GM06990 (cell line): ENCODE results near the gene OCA2.

ENCODE experiments used
- DNase-seq: peaks from one replicate; pipeline ENCODE4 v3.0.0-alpha.2; 2011; ENCODE audit not compliant: insufficient read length; ENCODE audit errors: extremely low read depth
- H3K27me3 ChIP-seq: replicated peaks from 2 replicates; pipeline ENCODE4 v1.6.0; 2011; ENCODE audit warnings: low read length; ENCODE audit not compliant: control insufficient read depth, insufficient read depth
- H3K36me3 ChIP-seq: 2 replicates; pipeline ENCODE4 v1.5.1; 2011; ENCODE audit warnings: low read length; ENCODE audit not compliant: control insufficient read depth, insufficient read depth
- H3K4me3 ChIP-seq: replicated peaks from 2 replicates; pipeline ENCODE4 v1.5.1; 2011; ENCODE audit warnings: low read depth, mild to moderate bottlenecking, control low read depth, low read length
- TF ChIP-seq, protein P1 (sequence below): IDR thresholded peaks from 2 replicates; pipeline ENCODE4 v1.5.1; 2011; ENCODE audit warnings: low read length, control low read depth, mild to moderate bottlenecking, inconsistent platforms; ENCODE audit not compliant: insufficient read depth, poor library complexity, severe bottlenecking

The OCA2 gene

DNA sequence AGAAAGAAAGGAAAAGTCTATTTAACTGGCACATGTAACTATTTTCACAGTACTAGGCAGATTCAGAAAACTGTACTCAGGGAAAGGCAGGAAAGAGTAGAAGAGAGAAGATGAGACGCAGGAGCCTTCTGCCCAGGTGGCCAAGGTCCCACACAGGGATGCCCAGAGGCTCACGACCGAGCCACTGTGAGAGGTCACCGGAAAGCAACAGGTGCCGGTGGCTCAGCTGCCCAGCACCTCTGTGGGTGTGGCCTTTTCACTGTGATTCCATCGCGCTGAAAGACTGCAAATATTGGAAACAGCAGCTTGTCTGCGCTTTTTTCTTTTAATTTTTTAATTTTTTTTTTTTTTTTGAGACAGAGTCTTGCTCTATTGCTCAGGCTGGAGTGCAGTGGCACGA lies 226.8 kb downstream of the OCA2 start:
- Histone ChIP-seq H3K4me3 (no peak overlapping the region), H3K27me3 (no peaks in the 10 kb centered on the region), H3K36me3 (no peaks in the 10 kb centered on the region)
- TF ChIP-seq, protein P1, sequence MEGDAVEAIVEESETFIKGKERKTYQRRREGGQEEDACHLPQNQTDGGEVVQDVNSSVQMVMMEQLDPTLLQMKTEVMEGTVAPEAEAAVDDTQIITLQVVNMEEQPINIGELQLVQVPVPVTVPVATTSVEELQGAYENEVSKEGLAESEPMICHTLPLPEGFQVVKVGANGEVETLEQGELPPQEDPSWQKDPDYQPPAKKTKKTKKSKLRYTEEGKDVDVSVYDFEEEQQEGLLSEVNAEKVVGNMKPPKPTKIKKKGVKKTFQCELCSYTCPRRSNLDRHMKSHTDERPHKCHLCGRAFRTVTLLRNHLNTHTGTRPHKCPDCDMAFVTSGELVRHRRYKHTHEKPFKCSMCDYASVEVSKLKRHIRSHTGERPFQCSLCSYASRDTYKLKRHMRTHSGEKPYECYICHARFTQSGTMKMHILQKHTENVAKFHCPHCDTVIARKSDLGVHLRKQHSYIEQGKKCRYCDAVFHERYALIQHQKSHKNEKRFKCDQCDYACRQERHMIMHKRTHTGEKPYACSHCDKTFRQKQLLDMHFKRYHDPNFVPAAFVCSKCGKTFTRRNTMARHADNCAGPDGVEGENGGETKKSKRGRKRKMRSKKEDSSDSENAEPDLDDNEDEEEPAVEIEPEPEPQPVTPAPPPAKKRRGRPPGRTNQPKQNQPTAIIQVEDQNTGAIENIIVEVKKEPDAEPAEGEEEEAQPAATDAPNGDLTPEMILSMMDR = no peak
- no peak for DNase-seq

DNA sequence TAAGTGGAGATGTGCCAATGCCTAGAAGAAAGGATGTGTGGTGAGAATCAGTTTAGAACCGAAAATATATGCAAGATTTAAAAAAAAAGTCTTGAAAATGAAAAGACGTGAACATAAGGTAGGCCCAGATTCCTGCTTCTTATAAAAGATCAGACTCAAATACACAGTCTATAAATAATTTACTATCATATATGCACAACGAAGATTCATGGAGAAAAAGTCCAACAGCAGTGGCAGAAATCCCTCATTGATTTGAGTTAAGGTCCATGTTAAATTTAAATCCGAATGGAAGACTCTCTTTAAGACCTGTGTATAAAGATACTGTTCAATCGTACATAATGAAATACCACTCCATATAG lies 227.2 kb downstream of the OCA2 start:
- DNase-seq = no peak
- H3K4me3 ChIP-seq = no peak overlapping the region
- H3K27me3 ChIP-seq = no peaks in the 10 kb centered on the region
- H3K36me3 ChIP-seq = no peaks in the 10 kb centered on the region
- TF ChIP-seq, protein P1 = no peak

DNA sequence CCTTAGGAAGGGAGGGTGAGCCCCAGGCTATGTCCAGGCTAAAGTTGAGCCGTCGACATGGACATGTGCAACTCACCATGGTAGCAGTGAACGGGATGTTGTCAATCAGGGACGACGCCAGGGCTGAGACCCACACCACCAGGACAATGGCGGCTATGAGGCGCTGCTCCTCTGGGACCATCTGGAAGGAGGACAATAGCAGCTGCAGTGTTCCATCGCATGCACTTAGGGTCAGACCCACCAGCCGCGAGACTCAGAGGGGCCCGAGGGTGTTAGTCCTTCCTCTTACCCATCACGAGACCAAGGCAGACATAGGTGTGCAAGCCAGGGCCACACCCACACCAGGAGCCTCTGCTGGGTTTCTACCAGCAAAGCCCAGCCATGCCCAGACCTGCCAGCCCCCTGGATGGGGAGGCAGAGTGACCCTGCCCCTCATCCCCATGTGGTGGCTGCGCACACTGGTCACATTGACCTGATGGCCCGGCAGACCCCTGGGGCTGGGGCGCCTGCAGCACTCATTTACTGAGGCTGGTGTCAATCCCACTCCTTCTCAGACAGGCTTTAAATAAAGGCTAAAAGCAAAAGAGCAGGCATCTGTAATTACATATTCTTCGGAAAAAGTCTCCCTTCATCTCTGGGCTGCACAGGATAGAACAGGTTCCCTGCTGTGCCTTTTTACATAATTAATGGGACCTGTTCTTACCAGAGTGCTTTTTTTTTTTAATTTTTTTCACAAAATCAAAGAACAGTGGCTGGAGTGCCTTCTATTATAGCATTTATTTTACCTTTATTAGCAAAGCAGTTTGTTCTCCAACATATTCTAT lies 227.8 kb downstream of the OCA2 start:
- no peak for DNase-seq
- H3K4me3 ChIP-seq = no peak overlapping the region
- no peaks in the 10 kb centered on the region for H3K36me3 ChIP-seq
- H3K27me3 ChIP-seq = no peaks in the 10 kb centered on the region
- TF ChIP-seq, protein P1 = no peak

DNA sequence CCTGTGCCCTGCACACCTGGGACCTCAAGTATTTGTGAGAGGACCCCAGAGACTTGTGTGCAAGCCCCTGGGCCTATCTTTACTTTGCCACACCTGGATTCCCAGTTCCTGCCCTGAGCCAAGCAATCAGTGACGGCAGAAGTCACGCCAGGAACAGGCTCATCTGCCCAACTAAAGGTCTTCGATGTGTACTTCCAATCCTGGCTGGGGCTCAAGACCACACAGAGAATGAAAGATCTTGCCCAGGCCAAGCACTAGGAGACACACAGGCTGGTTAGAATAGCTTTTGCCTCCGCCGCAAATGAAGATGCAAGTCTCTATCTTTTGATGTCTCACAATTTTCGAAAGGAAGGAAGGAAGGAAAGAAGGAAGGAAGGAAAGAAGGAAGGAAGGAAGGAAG lies 228.8 kb downstream of the OCA2 start:
- TF ChIP-seq, protein P1 = no peak
- Histone ChIP-seq H3K36me3 (no peaks in the 10 kb centered on the region), H3K4me3 (no peak overlapping the region), H3K27me3 (no peaks in the 10 kb centered on the region)
- no peak for DNase-seq

DNA sequence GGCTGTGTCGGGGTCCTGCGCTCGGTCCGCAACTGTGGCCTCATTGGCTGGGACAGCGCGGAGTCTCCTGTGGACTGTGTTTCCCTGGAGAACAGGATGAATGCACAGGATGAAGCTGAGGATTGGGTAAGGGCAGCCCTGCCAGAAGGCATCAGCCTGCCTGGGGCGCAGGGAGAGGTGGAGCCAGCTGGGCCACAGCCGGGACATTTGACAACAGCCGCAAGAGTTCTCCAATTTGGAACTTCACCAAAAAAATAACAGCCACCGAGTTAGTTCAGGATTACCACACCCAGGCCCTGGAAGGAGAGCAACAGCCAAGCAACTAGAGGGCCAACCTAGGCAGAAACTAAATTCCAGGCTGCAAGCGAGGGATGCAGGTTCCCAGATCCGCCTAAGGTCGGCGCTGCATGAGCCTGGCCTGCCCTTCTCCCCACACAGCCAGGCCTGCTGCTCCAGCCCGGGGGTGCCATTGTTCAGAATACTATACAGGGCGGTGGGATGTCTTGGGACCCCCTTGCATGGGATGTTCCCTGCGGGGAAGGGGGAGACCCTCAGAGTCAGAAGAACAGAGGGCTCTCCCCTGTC lies 229.3 kb downstream of the OCA2 start:
- TF ChIP-seq, protein P1 = no peak
- DNase-seq = no peak
- no peaks in the 10 kb centered on the region for H3K36me3 ChIP-seq
- no peaks in the 10 kb centered on the region for H3K27me3 ChIP-seq
- H3K4me3 ChIP-seq = no peak overlapping the region
